NCI-H1436 (cell line): Measurements from ENCODE around the gene FARP2.

ENCODE experiments used
- DNase-seq: peaks from one replicate; lab custom pipeline; 2025; lab: John Stamatoyannopoulos, UW

The FARP2 gene

DNA sequence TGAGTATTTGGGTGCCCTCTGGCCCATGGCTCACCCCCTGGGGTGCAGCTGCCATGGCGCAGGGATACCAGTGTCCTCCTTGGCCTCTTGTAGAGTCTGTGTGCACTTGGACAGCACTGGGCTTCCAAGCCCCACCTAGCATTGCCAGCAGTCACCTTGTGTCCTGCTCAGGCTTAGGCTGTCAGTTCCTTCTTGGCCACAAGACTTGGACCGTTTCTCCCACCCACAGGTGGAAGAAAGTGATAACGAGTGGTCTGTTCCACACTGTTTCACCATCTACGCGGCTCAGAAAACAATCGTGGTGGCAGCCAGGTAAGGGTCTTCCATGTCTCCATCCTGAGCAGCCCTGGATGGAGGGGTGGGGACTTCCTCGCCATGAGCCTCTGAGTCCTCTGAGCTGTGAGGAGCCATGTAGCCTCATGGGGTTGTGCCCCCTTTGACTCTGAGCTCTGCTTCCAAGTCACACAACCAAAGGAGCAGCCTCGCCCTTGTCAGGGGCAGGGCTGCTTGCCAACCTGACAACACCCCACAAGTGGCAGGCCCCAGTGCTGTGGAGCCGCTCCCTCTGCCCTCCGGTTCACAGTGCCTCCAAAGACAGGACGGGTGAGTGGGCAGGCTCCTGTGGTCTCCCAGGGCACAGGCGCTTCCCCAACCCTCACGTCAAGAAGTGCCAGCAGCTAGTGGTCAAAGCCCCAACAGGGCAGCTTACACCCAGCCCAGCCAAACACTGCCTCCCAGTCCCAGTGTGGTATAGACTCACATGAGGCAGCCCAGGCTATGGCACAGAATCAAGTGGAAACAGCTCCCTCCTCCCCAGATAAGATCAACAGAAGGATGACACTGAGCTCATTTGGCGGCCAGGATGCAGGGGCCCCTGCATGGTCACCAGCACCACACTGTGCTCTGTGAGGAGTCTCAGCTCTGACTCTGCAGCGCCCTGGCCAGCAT, 133.9 kb downstream of the FARP2 start:
- DNase-seq, result no peak

GRCh38 chr2:241490825-241491506, 134.9 kb downstream of the FARP2 start:
- DNase-seq, result no peak

DNA sequence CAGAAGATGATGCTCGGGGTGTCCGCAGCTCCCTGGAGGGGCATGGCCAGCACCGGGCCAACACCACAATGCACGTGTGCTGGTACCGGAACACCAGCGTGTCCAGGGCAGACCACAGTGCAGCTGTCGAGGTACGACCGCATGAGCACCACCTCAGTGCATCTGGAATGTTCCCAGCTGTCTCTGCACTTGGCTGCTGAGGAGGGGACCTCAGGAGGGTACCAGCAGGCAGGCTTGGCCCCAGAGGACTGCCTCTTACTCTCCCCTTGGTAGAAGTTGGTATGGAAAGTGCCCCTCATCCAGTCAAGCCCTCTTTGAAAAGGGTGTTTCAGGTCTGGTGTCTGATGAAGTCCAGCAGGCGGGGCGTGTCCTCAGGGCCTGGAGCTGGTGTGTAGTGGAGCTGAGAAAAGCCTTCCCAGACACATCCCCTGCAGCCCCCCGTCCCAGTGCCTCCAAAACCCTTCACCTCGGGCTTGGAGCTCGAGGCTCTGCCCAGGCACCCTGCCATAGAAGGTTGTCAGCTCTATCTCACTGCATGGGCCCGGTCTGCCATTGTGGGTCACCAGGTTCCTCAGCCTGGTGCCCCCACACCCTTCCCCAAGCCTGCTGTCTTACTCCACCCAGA, 135.6 kb downstream of the FARP2 start:
- no peak for DNase-seq

GRCh38 chr2:241492174-241492565, 136.1 kb downstream of the FARP2 start:
- no peak for DNase-seq

GRCh38 chr2:241493092-241493491, 137.0 kb downstream of the FARP2 start:
- DNase-seq, result no peak

DNA sequence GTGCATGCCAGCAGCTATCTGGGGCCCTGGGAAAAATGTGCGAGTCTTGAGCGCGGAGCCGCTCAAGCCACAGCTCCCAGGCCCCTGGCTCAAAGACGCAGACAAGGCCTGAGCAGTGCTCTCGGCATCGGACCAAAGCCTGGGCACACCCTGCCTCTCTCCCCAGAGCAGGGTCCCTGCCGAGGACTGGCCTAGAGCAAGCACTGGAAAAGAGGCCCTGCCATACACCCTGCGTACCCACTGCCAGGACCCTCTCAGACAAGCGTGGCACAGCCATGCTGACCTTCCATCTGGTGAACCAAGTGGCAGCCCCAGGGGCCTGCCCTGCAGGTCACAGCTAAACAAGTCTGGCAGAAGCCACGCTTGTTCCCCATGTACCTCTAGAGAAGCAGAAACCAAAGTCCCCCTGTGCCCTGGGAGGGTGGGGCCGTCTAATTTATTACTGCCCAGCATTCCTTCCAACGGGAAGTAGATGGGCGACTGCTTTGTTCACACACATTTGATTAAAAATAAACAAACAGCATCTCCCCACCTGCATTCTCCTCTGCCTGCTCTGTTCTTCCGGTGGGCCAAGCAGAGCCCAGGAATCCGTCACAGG, 138.3 kb downstream of the FARP2 start:
- no peak for DNase-seq

DNA sequence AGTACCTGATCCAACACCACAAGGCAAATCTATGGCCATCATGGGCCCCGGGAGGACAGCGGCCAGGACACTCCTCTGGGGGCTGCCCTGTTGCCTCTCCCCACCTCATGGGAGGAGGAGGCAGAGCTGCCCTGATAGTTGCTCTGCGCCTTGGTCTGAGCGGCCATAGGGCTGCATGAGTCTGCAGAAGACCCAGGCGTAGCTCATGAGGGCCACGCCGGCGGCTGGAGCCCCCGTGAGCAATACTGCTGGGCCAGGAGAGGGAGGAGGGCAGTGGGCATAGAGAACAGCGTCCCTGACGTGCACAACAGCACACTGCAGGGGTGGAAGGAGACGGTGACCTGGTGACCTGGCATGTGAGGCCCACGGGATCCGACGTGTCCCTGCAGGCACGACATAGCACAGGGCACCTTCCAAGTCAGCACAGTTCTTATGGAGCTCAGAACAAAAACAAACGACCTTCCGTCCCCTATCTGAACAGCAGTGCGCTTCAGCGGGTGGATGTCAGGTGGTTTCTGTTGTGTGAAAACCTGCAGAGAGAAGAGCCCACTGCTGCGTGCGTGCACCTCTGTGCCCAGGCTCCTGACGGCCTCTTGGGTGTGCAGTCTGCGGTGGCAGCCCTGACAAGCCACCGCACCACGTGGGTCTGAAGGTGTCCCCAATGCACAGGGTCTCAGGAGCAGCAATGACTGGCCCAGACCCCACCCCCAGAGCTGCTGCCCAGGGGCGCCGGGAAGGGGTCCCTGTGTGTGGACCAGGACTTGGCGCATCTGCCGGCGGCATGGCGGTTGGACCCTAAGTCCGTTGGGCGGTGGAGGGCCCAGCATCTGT, 139.3 kb downstream of the FARP2 start:
- no peak for DNase-seq

- no peak for DNase-seq
These were observed 140.1 kb downstream of the FARP2 start for GRCh38 chr2:241496003-241496707.

GRCh38 chr2:241496904-241497877, 141.1 kb downstream of the FARP2 start:
- no peak for DNase-seq

DNA sequence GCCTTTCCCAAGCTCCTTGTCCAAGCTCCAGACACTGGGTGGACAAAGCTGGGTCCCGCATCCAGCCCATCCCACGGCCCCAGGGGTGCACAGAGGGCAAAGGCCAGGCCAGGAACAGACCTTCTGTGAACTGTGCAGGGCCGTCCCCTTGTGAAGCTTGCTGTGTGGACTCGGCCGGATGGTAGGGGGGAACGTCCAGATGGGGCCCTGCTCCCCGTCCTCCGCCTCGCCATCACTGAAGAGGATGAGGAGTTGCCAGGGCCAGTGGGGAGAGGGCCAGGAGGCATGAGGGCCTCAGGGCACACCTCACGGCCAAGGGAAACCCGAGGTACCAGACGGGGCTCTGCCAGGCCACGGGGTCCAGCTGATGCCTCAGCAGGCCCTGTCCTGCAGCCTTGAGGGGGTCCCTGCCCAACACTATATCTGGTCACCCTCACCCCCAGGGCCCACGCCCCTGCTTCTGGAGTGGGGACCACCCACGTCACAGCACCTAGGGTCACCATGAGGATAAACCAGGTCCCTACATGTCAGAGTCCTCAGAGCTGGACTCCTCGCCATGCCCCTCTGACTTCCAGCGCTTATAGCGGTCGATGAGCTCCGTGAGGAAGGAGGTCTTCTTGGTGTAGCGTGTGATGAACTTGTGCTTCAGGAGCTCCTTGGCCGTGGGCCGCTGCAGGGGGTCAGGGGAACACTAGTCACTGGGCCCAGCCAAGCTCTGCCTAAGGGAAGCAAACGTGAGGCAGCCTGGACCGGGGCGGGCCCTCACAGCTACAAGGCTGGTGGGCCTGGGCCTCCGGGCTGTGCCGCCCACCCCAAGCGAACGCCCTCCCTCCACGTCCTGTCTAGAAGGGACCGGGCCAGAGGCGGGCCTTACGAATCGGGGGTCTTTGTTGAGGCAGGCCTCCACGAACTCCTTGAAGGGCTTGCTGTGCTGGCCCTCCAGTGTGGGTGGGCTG, 142.3 kb downstream of the FARP2 start:
- no peak for DNase-seq

GRCh38 chr2:241499146-241499965, 143.3 kb downstream of the FARP2 start:
- DNase-seq, result no peak

DNA sequence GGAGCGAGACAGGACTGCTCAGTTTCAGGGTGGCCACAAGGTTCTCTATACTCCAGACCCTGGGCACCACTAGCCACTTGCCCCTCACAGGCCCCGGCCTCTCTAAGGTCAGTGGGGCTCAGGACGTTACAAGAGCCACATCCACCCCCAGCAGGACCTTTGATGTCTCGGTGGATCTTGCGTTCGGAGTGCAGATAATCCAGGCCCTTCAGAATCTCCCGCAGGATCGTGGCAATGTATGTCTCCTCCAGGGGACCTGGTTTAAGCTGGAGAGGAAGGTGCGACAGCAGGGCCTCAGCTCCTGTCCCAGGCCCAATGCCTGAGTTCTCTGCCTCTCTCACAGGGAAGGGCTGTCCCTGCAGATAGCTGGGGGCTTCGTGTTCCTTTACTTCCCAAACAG, 143.9 kb downstream of the FARP2 start:
- DNase-seq, result no peak

DNA sequence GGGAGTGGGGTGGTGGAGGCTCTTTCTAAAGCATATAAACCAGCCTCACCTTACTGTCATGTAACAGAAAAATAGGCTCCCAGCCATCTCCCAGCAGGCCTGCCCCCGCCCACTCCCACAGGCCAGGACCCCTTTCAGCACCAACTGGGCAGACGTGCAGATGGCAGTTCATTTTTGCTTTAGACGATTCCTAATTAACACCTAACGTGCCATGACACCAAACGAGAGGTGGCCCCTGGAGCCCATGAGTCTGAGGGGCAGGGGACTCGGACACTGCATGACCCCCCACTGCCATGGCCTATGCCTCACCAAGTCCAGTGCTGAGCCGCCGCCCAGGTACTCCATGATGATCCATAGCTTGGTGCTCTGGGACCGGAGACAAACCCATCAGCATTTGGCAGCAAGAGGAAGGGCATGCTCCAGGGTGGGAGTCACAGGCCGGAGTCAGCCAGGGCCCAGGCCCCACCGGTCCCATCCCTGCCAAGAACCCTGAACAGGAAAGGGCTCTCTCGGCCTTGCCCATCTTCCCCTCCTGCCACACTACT, 144.4 kb downstream of the FARP2 start:
- DNase-seq, result no peak

GRCh38 chr2:241501099-241501541, 145.0 kb downstream of the FARP2 start:
- no peak for DNase-seq

- DNase-seq, result no peak
These were observed 145.5 kb downstream of the FARP2 start for GRCh38 chr2:241501551-241501950.

- DNase-seq, result no peak
These were observed 146.2 kb downstream of the FARP2 start for GRCh38 chr2:241502281-241502680.

GRCh38 chr2:241503776-241504392, 147.8 kb downstream of the FARP2 start:
- DNase-seq, result no peak
